GM10847 (cell line): ENCODE results near the gene DAPP1.

Source experiments
- POLR2A ChIP-seq: IDR thresholded peaks from 2 replicates; pipeline ENCODE4 v1.6.1; 2011; ENCODE audit not compliant: insufficient read length; ENCODE audit errors: extremely low read depth

Gene DAPP1

DNA sequence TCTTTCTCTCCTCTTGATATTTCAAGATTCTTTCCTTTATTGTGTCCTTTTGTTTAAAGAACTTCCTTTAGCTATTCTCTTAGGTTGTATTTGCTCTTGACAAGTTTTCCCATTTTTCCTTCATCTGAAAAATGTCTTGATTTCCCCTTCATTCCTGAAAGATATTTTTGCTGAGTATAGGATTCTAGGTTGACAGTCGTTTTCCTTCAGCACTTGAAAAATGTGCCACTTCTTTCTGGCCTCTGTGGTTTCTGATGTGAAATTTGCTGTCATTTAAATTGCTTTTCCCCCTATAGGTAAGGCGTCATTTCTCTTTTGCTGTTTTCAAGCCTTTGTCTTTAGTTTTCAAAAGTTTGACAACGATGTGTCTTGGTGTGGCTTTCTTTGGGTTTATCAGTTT is 100.9 kb downstream of the DAPP1 start:
- no peak for TF ChIP-seq POLR2A

DNA sequence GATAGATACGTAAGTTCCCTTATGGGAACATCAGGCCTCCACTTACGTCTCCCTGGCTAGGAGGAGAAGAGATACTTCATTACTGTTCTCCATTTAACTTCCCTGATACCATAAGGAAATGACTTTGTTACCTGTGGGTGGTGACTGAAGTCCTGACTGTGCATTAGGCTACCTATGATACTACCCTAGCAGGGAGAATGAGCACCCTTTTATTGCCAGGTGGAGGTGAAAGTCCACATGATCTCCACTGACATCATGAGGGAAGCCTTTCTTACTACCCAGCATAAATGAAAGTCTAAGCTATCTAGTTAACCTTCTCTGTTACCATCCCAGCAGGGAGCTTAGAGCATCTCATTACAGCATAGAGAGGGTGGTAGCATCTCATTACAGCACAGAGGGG is 102.0 kb downstream of the DAPP1 start:
- TF ChIP-seq POLR2A: no peak
